ENCODE data around the gene PANK2. TPM values are rescaled to one million over a fixed set of nuclear protein-coding genes. Genes with fewer than 3 reads are reported as not detected.
"Not testable (repeated sequence)": the region's sequence is repeated elsewhere in the genome, so short reads cannot be mapped to it uniquely, and the experiment has no call there.

The PANK2 gene
- total and polyA plus RNA-seq, 10 donors, result 23.0 to 74.4 (median 64.3) TPM

GRCh38 chr20:3906744-3907721 is 17.8 kb downstream of the PANK2 start:
- H3K9me3 ChIP-seq; H3K27me3 ChIP-seq (replicated peaks in 1 of 7); DNase-seq; H3K4me3 ChIP-seq; intact Hi-C loops (cut with DNase I; ENCODE audit: low total_unique reads): not testable (repeated sequence)
- H3K36me3 ChIP-seq, result peaks cover 0 to 45% (median 40%) of the 10 kb centered on the region in 6 donors
- peak in 1 of 3 donors; percentile 19 for TF ChIP-seq POLR2AphosphoS5 (IDR thresholded peaks at IDR 0.05)
- H3K27ac ChIP-seq, result peak overlapping the region in 7 of 8 donors; percentile 22 to 67 (median 43)
- H3K4me1 ChIP-seq, result peaks cover 17 to 75% (median 57%) of the 10 kb centered on the region in 6 donors
- 53 to 74% (median 72%) methylated on average over 17 of the region's 17 CpGs for WGBS, 5 donors

DNA sequence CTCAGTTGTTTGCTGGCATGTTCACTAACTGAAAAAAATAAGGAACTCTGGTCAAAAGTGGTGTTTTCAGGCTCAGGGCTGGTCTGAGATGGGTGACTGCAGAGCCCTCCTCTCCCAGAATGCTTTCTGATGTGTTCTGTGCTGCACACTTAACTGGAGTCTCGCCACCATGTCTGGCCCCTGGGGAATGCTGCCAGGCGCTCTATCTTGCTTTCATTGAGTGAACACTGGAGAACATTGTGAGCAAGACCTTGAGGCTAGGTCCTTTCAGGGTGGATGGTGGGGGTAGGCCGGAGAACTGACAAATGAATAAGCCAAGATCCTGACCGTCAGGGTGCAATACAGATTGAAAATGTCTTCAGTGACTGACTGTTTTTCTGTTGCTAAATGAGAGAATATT is 19.5 kb downstream of the PANK2 start:
- Histone ChIP-seq H3K4me3 (no peak overlapping the region), H3K27me3 (replicated peaks in 1 of 7) (no peaks in the 10 kb centered on the region), H3K4me1 (peaks cover 12 to 58% (median 44%) of the 10 kb centered on the region in 6 donors), H3K27ac (no peak overlapping the region), H3K9me3 (no peaks in the 10 kb centered on the region), H3K36me3 (peaks cover 0 to 61% (median 56%) of the 10 kb centered on the region in 6 donors)
- 71 to 87% (median 82%) methylated on average over 4 of the region's 4 CpGs for WGBS, 5 donors
- intact Hi-C loops (cut with DNase I; ENCODE audit: low total_unique reads), result no loop called here
- TF ChIP-seq, protein P1, sequence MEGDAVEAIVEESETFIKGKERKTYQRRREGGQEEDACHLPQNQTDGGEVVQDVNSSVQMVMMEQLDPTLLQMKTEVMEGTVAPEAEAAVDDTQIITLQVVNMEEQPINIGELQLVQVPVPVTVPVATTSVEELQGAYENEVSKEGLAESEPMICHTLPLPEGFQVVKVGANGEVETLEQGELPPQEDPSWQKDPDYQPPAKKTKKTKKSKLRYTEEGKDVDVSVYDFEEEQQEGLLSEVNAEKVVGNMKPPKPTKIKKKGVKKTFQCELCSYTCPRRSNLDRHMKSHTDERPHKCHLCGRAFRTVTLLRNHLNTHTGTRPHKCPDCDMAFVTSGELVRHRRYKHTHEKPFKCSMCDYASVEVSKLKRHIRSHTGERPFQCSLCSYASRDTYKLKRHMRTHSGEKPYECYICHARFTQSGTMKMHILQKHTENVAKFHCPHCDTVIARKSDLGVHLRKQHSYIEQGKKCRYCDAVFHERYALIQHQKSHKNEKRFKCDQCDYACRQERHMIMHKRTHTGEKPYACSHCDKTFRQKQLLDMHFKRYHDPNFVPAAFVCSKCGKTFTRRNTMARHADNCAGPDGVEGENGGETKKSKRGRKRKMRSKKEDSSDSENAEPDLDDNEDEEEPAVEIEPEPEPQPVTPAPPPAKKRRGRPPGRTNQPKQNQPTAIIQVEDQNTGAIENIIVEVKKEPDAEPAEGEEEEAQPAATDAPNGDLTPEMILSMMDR (IDR thresholded peaks at IDR 0.05 in 8 of 11, conservative IDR thresholded peaks at IDR 0.05 in 3 of 11), result no peak
- no peak for DNase-seq

DNA sequence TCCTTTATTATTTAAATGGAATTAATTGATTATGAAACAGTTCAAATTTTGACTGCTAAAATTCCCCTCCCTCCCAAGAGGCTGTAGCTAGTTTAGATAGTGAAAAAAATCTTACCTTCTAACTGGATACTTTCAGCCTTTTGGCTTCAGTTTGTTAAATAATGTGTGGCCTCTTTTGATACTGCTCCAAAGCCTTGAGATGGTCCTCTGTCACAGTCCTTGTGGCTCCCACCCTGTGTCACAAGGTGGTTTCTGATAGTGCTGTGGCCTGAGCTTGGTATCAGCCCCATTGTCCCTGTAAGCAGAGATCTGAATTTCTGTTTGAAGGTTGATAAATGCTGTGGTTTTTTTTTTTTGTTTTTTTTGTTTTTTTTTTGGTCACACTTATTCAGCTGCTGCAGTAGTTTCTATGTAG is 20.8 kb downstream of the PANK2 start:
- Histone ChIP-seq H3K9me3 (no peaks in the 10 kb centered on the region), H3K36me3 (peaks cover 0 to 74% (median 68%) of the 10 kb centered on the region in 6 donors), H3K4me1 (peaks cover 8 to 54% (median 31%) of the 10 kb centered on the region in 6 donors), H3K4me3 (no peak overlapping the region), H3K27me3 (replicated peaks in 1 of 7) (no peaks in the 10 kb centered on the region), H3K27ac (no peak overlapping the region)
- TF ChIP-seq POLR2A (IDR thresholded peaks at IDR 0.05), result no peak
- TF ChIP-seq, protein P1 (IDR thresholded peaks at IDR 0.05 in 8 of 11, conservative IDR thresholded peaks at IDR 0.05 in 3 of 11), result no peak
- no peak for TF ChIP-seq POLR2AphosphoS5 (IDR thresholded peaks at IDR 0.05)
- DNase-seq, result no peak
- intact Hi-C loops (cut with DNase I; ENCODE audit: low total_unique reads), result no loop called here

DNA sequence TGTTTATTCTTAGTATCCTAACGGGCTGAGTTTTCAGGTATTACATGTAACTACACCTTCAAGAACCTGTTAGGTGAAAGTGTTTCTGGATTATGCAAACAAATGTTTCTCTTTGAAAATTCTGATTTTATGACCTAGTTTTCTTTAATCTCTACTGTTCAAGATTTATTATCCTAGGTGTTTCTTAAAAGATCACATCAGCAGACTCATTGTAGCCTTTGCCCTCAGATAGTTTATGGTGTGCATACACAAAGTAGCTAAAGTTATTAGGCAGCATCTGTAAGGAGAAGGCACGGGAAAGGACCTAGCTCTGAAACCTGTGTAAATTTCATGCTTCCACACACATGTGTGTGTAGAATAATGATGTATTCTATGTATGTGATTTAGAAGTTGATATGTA is 21.7 kb downstream of the PANK2 start:
- peaks cover 8 to 48% (median 25%) of the 10 kb centered on the region in 6 donors for H3K4me1 ChIP-seq
- intact Hi-C loops (cut with DNase I; ENCODE audit: low total_unique reads), result no loop called here
- 87 to 93% (median 88%) methylated on average over 2 of the region's 2 CpGs for WGBS, 5 donors
- TF ChIP-seq POLR2AphosphoS5 (IDR thresholded peaks at IDR 0.05) (no peak), POLR2A (IDR thresholded peaks at IDR 0.05) (no peak)
- TF ChIP-seq, protein P1 (IDR thresholded peaks at IDR 0.05 in 8 of 11, conservative IDR thresholded peaks at IDR 0.05 in 3 of 11), result no peak
- H3K4me3 ChIP-seq, result no peak overlapping the region
- H3K36me3 ChIP-seq, result peaks cover 0 to 83% (median 71%) of the 10 kb centered on the region in 6 donors
- DNase-seq, result no peak
- H3K27me3 ChIP-seq (replicated peaks in 1 of 7), result no peaks in the 10 kb centered on the region
- H3K27ac ChIP-seq, result no peak overlapping the region
- H3K9me3 ChIP-seq, result no peaks in the 10 kb centered on the region

Data from spleen (tissue), 11 donors.